A673 (cell line): ENCODE data around the gene EAF2. TPM values are rescaled to one million over a fixed set of nuclear protein-coding genes. Genes with fewer than 3 reads are reported as not detected.

ENCODE experiments used
- BruUV-seq: library from RNA; stranded (reverse); fragments of 400-500 nt; replicated peaks from 2 replicates; lab custom pipeline; 2021; lab: Mats Ljungman, UMichigan
- CTCF ChIA-PET: fragments of 300-600 bp; sonication (Branson Sonifier 250); formaldehyde crosslinking; loops from one replicate; lab custom pipeline; 2022; ENCODE audit warnings: antibody characterized with exemption; lab: Charles Lee
- POLR2A ChIA-PET: fragments of 300-600 bp; sonication (Branson Sonifier 250); formaldehyde crosslinking; loops from one replicate; lab custom pipeline; 2022; ENCODE audit warnings: antibody characterized with exemption; ENCODE audit not compliant: low non-redundant PET; lab: Charles Lee
- DNase-seq: peaks from one replicate; pipeline ENCODE4 v3.0.0-alpha.2; 2015; ENCODE audit warnings: low spot score
- H3K27ac ChIP-seq: fragments of 200-600 bp; sonication (generic); 2 replicates; pipeline ENCODE4 v1.5.1; 2016; ENCODE audit warnings: mixed run types, low read depth, mild to moderate bottlenecking, mixed read lengths, antibody characterized with exemption, low read length; ENCODE audit not compliant: poor library complexity, severe bottlenecking
- H3K27me3 ChIP-seq: fragments of 200-600 bp; sonication (generic); replicated peaks from 2 replicates; pipeline ENCODE4 v1.6.1; 2017; ENCODE audit warnings: mixed run types, low read depth, mild to moderate bottlenecking, mixed read lengths, antibody characterized with exemption, low read length; ENCODE audit not compliant: insufficient read depth, poor library complexity
- H3K36me3 ChIP-seq: fragments of 200-600 bp; sonication (generic); 2 replicates; pipeline ENCODE4 v1.6.1; 2016; ENCODE audit warnings: mixed run types, mild to moderate bottlenecking, mixed read lengths, antibody characterized with exemption, low read length; ENCODE audit not compliant: insufficient read depth, poor library complexity, severe bottlenecking
- H3K4me1 ChIP-seq: fragments of 200-600 bp; sonication (generic); 2 replicates; pipeline ENCODE4 v1.6.1; 2017; ENCODE audit warnings: mixed run types, mild to moderate bottlenecking, mixed read lengths, antibody characterized with exemption, low read length; ENCODE audit not compliant: insufficient read depth, poor library complexity, severe bottlenecking
- H3K4me3 ChIP-seq: fragments of 200-600 bp; sonication (generic); 2 replicates; pipeline ENCODE4 v1.5.1; 2016; ENCODE audit warnings: low read depth, mixed run types, mild to moderate bottlenecking, mixed read lengths, low read length; ENCODE audit not compliant: poor library complexity, severe bottlenecking
- H3K9me3 ChIP-seq: fragments of 200-600 bp; sonication (generic); 2 replicates; pipeline ENCODE4 v1.6.1; 2016; ENCODE audit warnings: mixed run types, low read depth, mild to moderate bottlenecking, mixed read lengths, antibody characterized with exemption, low read length; ENCODE audit not compliant: poor library complexity, severe bottlenecking
- EZH2 ChIP-seq: fragments of 200-600 bp; sonication (generic); IDR thresholded peaks from 2 replicates; pipeline ENCODE4 v1.6.1; 2017; ENCODE audit warnings: borderline replicate concordance, low read depth, mild to moderate bottlenecking, mixed read lengths, antibody characterized with exemption, low read length; ENCODE audit not compliant: poor library complexity, severe bottlenecking
- intact Hi-C: fragments of 100-400 bp; cut with micrococcal nuclease; formaldehyde crosslinking; loops from one replicate; pipeline ENCODE4 v1.10.0; 2022; ENCODE audit not compliant: unreplicated experiment
- total RNA-seq: library from RNA; stranded (reverse); gene quantifications from 2 replicates; pipeline ENCODE4 v1.2.3, GENCODE V29; 2021
- TF ChIP-seq, protein P1 (sequence below): fragments of 300-800, 200-600 bp; sonication (generic); conservative IDR thresholded peaks from 2 replicates; pipeline ENCODE4 v1.5.1; 2017; ENCODE audit warnings: low read depth, mild to moderate bottlenecking, antibody characterized with exemption, low read length, moderate library complexity, mixed read lengths

Gene EAF2
- total RNA-seq, 1 experiment from 2014 or later, result 13.1 TPM

DNA sequence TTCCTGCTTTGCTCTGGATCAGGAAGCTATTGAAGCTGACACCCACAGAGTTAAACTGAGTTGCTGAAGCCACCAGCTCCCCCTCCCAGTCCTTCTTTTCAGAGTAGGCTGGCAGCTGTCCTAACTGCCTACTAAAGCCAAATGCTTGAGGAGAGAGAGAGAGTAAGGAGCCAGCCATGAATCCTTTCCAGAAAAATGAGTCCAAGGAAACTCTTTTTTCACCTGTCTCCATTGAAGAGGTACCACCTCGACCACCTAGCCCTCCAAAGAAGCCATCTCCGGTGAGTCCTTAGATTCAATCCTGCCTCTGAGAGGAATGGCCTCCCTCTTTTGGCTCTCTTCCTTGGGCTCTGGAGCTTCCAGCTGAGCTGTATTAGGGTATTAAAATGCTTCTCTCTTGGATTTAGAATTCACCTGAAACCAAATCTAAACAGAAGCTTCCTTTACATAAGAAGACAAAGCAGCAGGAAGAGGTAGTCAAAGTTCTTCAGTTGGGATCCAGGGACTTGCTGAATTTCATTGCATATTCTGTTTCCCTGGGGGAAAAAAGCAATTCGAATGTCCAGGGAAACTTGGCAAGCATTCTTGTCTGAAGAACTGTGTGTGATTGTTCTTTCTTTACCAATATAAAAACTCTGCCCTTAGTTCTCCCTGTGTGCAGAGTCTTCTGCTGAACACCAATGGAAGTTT is 59.4 kb downstream of the EAF2 start, which contains the start of gene SLC15A2:
SLC15A2 (plus strand) TSS at position 101 of the 690 bp plus-strand sequence; CDS start at position 177, 76 bp downstream.
- Histone ChIP-seq H3K9me3 (no peaks in the 10 kb centered on the region), H3K27me3 (no peaks in the 10 kb centered on the region), H3K36me3 (no peaks in the 10 kb centered on the region), H3K27ac (peak within 1 kb of the TSS; percentile 88), H3K4me3 (peak within 1 kb of the TSS; percentile 36), H3K4me1 (peaks cover 24% of the 10 kb centered on the region)
- intact Hi-C loops, result no loop called here
- TF ChIP-seq, protein P1, sequence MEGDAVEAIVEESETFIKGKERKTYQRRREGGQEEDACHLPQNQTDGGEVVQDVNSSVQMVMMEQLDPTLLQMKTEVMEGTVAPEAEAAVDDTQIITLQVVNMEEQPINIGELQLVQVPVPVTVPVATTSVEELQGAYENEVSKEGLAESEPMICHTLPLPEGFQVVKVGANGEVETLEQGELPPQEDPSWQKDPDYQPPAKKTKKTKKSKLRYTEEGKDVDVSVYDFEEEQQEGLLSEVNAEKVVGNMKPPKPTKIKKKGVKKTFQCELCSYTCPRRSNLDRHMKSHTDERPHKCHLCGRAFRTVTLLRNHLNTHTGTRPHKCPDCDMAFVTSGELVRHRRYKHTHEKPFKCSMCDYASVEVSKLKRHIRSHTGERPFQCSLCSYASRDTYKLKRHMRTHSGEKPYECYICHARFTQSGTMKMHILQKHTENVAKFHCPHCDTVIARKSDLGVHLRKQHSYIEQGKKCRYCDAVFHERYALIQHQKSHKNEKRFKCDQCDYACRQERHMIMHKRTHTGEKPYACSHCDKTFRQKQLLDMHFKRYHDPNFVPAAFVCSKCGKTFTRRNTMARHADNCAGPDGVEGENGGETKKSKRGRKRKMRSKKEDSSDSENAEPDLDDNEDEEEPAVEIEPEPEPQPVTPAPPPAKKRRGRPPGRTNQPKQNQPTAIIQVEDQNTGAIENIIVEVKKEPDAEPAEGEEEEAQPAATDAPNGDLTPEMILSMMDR, result no peak
- no peak for TF ChIP-seq EZH2
- POLR2A ChIA-PET, result interaction anchor here (0.6 kb wide), 1 partner anchor 60 kb away, joined by 3 read pairs; the partner anchor contains the start of genes EAF2 and IQCB1
- BruUV-seq, result TSS peak; percentile 57
- CTCF ChIA-PET, result interaction anchor here (1.0 kb wide), 1 partner anchor 101 kb away, joined by 5 read pairs; no protein-coding TSS in a partner anchor
- DNase-seq, result peak; percentile 92

DNA sequence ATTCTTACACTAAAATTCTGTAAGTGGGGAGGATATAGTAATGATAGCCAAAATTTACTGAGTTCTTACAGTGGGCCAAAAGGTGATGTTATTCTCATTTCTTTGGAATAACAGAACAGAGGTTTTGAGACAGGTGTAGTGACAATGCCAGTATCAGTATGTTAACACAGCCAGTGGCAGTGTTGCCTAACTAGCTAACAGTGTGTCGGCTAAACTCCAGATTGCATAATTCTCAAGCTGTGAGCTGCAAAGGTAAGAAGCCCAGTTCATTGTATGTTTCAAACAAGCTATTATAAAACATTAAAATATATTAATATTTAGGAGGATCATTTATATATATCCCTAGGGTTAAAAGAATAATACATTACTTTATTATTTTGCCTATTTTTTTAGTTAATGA is 60.1 kb downstream of the EAF2 start:
- H3K9me3 ChIP-seq, result no peaks in the 10 kb centered on the region
- no peaks in the 10 kb centered on the region for H3K27me3 ChIP-seq
- peak; percentile 17 for DNase-seq
- H3K36me3 ChIP-seq, result no peaks in the 10 kb centered on the region
- no TSS peak for BruUV-seq
- peak overlapping the region; percentile 36 for H3K4me3 ChIP-seq
- peaks cover 24% of the 10 kb centered on the region for H3K4me1 ChIP-seq
- CTCF ChIA-PET, result no interaction called here
- TF ChIP-seq EZH2, result no peak
- POLR2A ChIA-PET, result interaction anchor here (0.6 kb wide), 1 partner anchor 60 kb away, joined by 3 read pairs; the partner anchor contains the start of genes EAF2 and IQCB1
- intact Hi-C loops, result no loop called here
- H3K27ac ChIP-seq, result peak overlapping the region; percentile 88

DNA sequence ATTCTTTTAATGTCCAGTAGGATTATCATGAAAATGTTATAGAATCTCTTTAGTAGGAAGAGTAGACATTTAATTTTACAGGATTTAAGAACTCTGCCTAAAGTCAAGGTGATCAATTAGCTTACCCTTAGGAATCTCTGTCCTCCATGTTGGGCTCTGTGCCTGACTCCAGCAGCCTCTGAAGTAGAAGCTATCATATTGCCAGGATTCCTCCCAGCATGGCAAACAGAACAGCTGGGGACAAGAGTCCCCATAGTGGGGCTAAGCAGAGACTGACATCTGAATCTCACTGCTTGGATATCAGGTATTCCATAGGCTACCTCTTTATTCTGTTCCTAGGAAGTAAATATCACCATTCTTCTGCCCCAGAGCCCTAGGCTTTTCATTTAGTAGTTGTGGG is 60.7 kb downstream of the EAF2 start:
- Histone ChIP-seq H3K27ac (no peak overlapping the region), H3K4me3 (no peak overlapping the region), H3K27me3 (no peaks in the 10 kb centered on the region), H3K9me3 (no peaks in the 10 kb centered on the region), H3K36me3 (no peaks in the 10 kb centered on the region), H3K4me1 (peaks cover 24% of the 10 kb centered on the region)
- POLR2A ChIA-PET, result no interaction called here
- DNase-seq, result no peak
- intact Hi-C loops, result no loop called here
- TF ChIP-seq, protein P1, result no peak
- TF ChIP-seq EZH2, result no peak
- CTCF ChIA-PET, result no interaction called here
- BruUV-seq, result no TSS peak

DNA sequence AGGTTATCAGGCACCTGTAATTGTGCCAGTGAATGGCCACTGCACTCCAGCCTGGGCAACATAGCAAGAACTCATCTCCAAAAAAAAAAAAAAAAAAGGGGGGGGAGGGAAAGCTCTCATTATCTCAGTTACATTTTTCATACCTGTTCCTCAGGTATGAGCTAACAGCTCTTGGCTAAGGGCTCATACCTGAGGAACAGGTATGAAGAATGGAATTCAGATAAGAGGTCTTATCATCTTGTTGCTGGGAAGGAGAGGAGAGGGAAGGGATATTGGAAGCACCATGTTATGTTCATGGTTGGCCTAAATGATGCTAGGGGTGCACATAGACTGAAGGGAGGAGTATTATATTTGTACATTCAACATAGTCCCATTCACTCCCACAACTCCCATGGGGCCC is 61.8 kb downstream of the EAF2 start:
- H3K9me3 ChIP-seq, result no peaks in the 10 kb centered on the region
- TF ChIP-seq, protein P1, result no peak
- TF ChIP-seq EZH2, result no peak
- ChIA-PET CTCF (no interaction called here), POLR2A (no interaction called here)
- peaks cover 24% of the 10 kb centered on the region for H3K4me1 ChIP-seq
- H3K27me3 ChIP-seq, result no peaks in the 10 kb centered on the region
- BruUV-seq, result no TSS peak
- no peak overlapping the region for H3K4me3 ChIP-seq
- intact Hi-C loops, result no loop called here
- no peaks in the 10 kb centered on the region for H3K36me3 ChIP-seq
- no peak overlapping the region for H3K27ac ChIP-seq
- DNase-seq, result peak; percentile 6
